Mucosa of rectum (tissue), 2 donors: Measurements from ENCODE around the gene PTDSS2.

Experiments used
- H3K27ac ChIP-seq, 2 donors: one replicate each; pipeline ENCODE4 v1.7.0; 2013; ENCODE audit warnings: inconsistent platforms in 2 of 2, low read depth in 2 of 2, low read length in 2 of 2
- H3K27me3 ChIP-seq, 2 donors: one replicate each; pipeline ENCODE4 v1.7.0; 2013; ENCODE audit warnings: low read length in 2 of 2; ENCODE audit not compliant: control insufficient read depth in 2 of 2, insufficient read depth in 2 of 2
- H3K36me3 ChIP-seq, 2 donors: one replicate each; pipeline ENCODE4 v1.7.0; 2013; ENCODE audit warnings: low read length in 2 of 2; ENCODE audit not compliant: control insufficient read depth in 2 of 2, insufficient read depth in 2 of 2
- H3K4me1 ChIP-seq, 2 donors: one replicate each; pipeline ENCODE4 v1.7.0; 2013; ENCODE audit warnings: low read length in 2 of 2, mild to moderate bottlenecking in 1 of 2; ENCODE audit not compliant: control insufficient read depth in 2 of 2, insufficient read depth in 2 of 2
- H3K4me3 ChIP-seq, 2 donors: one replicate each; pipeline ENCODE4 v1.7.0; 2013; ENCODE audit warnings: low read length in 2 of 2
- H3K9ac ChIP-seq, 2 donors: one replicate each; pipeline ENCODE4 v1.7.0; 2013; ENCODE audit warnings: low read length in 2 of 2, low read depth in 1 of 2, mild to moderate bottlenecking in 1 of 2
- H3K9me3 ChIP-seq, 2 donors: one replicate each; pipeline ENCODE4 v1.7.0; 2013; ENCODE audit warnings: low read length in 2 of 2; ENCODE audit not compliant: control insufficient read depth in 2 of 2
- donor health status: healthy.
- donor health status: Normal muscosa, but diverticular disease.

PTDSS2 gene

GRCh38 chr11:477052-477715, 27.1 kb downstream of the PTDSS2 start:
- no peak overlapping the region for H3K9ac ChIP-seq
- no peak overlapping the region for H3K27ac ChIP-seq
- H3K9me3 ChIP-seq = no peaks in the 10 kb centered on the region
- no peaks in the 10 kb centered on the region for H3K27me3 ChIP-seq
- no peaks in the 10 kb centered on the region for H3K4me1 ChIP-seq
- H3K4me3 ChIP-seq = no peak overlapping the region
- H3K36me3 ChIP-seq = no peaks in the 10 kb centered on the region

GRCh38 chr11:479311-479710, 29.2 kb downstream of the PTDSS2 start:
- H3K27ac ChIP-seq = no peak overlapping the region
- H3K9ac ChIP-seq = no peak overlapping the region
- H3K27me3 ChIP-seq = no peaks in the 10 kb centered on the region
- no peaks in the 10 kb centered on the region for H3K36me3 ChIP-seq
- H3K4me3 ChIP-seq = no peak overlapping the region
- no peaks in the 10 kb centered on the region for H3K9me3 ChIP-seq
- no peaks in the 10 kb centered on the region for H3K4me1 ChIP-seq

GRCh38 chr11:484616-485015, 34.5 kb downstream of the PTDSS2 start:
- Histone ChIP-seq H3K36me3 (no peaks in the 10 kb centered on the region), H3K4me3 (no peak overlapping the region), H3K4me1 (peaks cover 4 to 5% of the 10 kb centered on the region in 2 donors), H3K27me3 (no peaks in the 10 kb centered on the region), H3K27ac (no peak overlapping the region), H3K9me3 (no peaks in the 10 kb centered on the region), H3K9ac (no peak overlapping the region)

- peaks cover 4 to 5% of the 10 kb centered on the region in 2 donors for H3K4me1 ChIP-seq
- H3K9ac ChIP-seq = no peak overlapping the region
- H3K27me3 ChIP-seq = no peaks in the 10 kb centered on the region
- no peak overlapping the region for H3K4me3 ChIP-seq
- H3K9me3 ChIP-seq = no peaks in the 10 kb centered on the region
- H3K36me3 ChIP-seq = peaks cover 0 to 5% of the 10 kb centered on the region in 2 donors
- no peak overlapping the region for H3K27ac ChIP-seq
Measured at GRCh38 chr11:486189-486588, 36.1 kb downstream of the PTDSS2 start.

GRCh38 chr11:487571-488021, 37.5 kb downstream of the PTDSS2 start:
- H3K9ac ChIP-seq = no peak overlapping the region
- H3K4me1 ChIP-seq = peaks cover 4 to 5% of the 10 kb centered on the region in 2 donors
- no peaks in the 10 kb centered on the region for H3K27me3 ChIP-seq
- H3K36me3 ChIP-seq = peaks cover 0 to 5% of the 10 kb centered on the region in 2 donors
- H3K27ac ChIP-seq = no peak overlapping the region
- H3K4me3 ChIP-seq = no peak overlapping the region
- no peaks in the 10 kb centered on the region for H3K9me3 ChIP-seq

- H3K27me3 ChIP-seq = no peaks in the 10 kb centered on the region
- H3K27ac ChIP-seq = no peak overlapping the region
- no peaks in the 10 kb centered on the region for H3K9me3 ChIP-seq
- no peak overlapping the region for H3K9ac ChIP-seq
- H3K4me1 ChIP-seq = peaks cover 4 to 5% of the 10 kb centered on the region in 2 donors
- H3K36me3 ChIP-seq = peaks cover 0 to 5% of the 10 kb centered on the region in 2 donors
- no peak overlapping the region for H3K4me3 ChIP-seq
Measured at GRCh38 chr11:488062-488461, 38.0 kb downstream of the PTDSS2 start.

GRCh38 chr11:488579-488978, 38.5 kb downstream of the PTDSS2 start:
- Histone ChIP-seq H3K9me3 (no peaks in the 10 kb centered on the region), H3K27me3 (no peaks in the 10 kb centered on the region), H3K27ac (no peak overlapping the region), H3K36me3 (peaks cover 0 to 6% of the 10 kb centered on the region in 2 donors), H3K4me3 (no peak overlapping the region), H3K9ac (no peak overlapping the region), H3K4me1 (peaks cover 4 to 5% of the 10 kb centered on the region in 2 donors)

- no peaks in the 10 kb centered on the region for H3K9me3 ChIP-seq
- peaks cover 0 to 8% of the 10 kb centered on the region in 2 donors for H3K36me3 ChIP-seq
- H3K4me3 ChIP-seq = no peak overlapping the region
- no peak overlapping the region for H3K27ac ChIP-seq
- peaks cover 4 to 5% of the 10 kb centered on the region in 2 donors for H3K4me1 ChIP-seq
- no peak overlapping the region for H3K9ac ChIP-seq
- no peaks in the 10 kb centered on the region for H3K27me3 ChIP-seq
Measured at GRCh38 chr11:488992-489391, 38.9 kb downstream of the PTDSS2 start.

GRCh38 chr11:489610-490185, 39.6 kb downstream of the PTDSS2 start:
- no peak overlapping the region for H3K27ac ChIP-seq
- H3K4me3 ChIP-seq = no peak overlapping the region
- H3K27me3 ChIP-seq = no peaks in the 10 kb centered on the region
- H3K4me1 ChIP-seq = peaks cover 4 to 5% of the 10 kb centered on the region in 2 donors
- H3K36me3 ChIP-seq = peaks cover 6 to 13% of the 10 kb centered on the region in 2 donors
- H3K9ac ChIP-seq = no peak overlapping the region
- no peaks in the 10 kb centered on the region for H3K9me3 ChIP-seq

GRCh38 chr11:490186-490929, 40.3 kb downstream of the PTDSS2 start:
- no peak overlapping the region for H3K27ac ChIP-seq
- peaks cover 8 to 19% of the 10 kb centered on the region in 2 donors for H3K36me3 ChIP-seq
- no peak overlapping the region for H3K4me3 ChIP-seq
- no peaks in the 10 kb centered on the region for H3K27me3 ChIP-seq
- H3K9me3 ChIP-seq = no peaks in the 10 kb centered on the region
- H3K4me1 ChIP-seq = peaks cover 4 to 5% of the 10 kb centered on the region in 2 donors
- H3K9ac ChIP-seq = no peak overlapping the region
